ENCODE data around the gene ABCG1. TPM values are rescaled to one million over a fixed set of nuclear protein-coding genes. Genes with fewer than 3 reads are reported as not detected.

The ABCG1 gene
- total RNA-seq, 4 donors from 2014 or later: 33.0 to 68.5 (median 40.8) TPM

GRCh38 chr21:42243026-42243425, 24.1 kb downstream of the ABCG1 start:
- Histone ChIP-seq H3K27me3 (no peaks in the 10 kb centered on the region), H3K4me1 (peaks cover 0 to 5% (median 4%) of the 10 kb centered on the region in 4 donors), H3K27ac (peak overlapping the region in 1 of 4 donors; percentile 48), H3K36me3 (no peaks in the 10 kb centered on the region), H3K4me3 (no peak overlapping the region), H3K9me3 (no peaks in the 10 kb centered on the region)
- no peak for TF ChIP-seq POLR2A (IDR thresholded peaks at IDR 0.05)
- TF ChIP-seq CTCF (IDR thresholded peaks at IDR 0.05): no peak
- no peak for DNase-seq

- no peaks in the 10 kb centered on the region for H3K9me3 ChIP-seq
- H3K4me3 ChIP-seq: no peak overlapping the region
- no peaks in the 10 kb centered on the region for H3K27me3 ChIP-seq
- no peak overlapping the region for H3K27ac ChIP-seq
- no peak for TF ChIP-seq POLR2A (IDR thresholded peaks at IDR 0.05)
- TF ChIP-seq CTCF (IDR thresholded peaks at IDR 0.05): no peak
- no peak for DNase-seq
- no peaks in the 10 kb centered on the region for H3K4me1 ChIP-seq
- no peaks in the 10 kb centered on the region for H3K36me3 ChIP-seq
These were observed 26.6 kb downstream of the ABCG1 start for GRCh38 chr21:42245331-42246193.

DNA sequence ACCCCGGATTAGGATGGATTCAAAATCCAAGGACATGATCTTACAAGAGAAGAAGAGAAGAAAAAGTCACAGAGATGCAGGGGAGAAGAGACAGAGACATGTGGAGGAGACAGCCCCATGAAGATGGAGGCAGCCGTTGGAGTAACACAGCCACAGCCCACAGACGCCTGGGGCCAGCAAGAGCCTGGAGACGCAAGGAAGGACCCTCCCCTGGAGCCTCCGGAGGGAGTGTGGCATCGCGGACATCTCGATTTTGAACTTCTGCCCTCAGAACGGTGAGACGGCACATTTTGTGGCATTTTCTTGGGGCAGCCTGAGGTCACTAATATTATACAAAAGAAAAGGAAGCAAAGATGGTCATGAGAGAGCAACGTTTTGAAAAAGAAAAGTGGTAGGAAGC, 28.8 kb downstream of the ABCG1 start:
- H3K9me3 ChIP-seq: no peaks in the 10 kb centered on the region
- H3K4me3 ChIP-seq: no peak overlapping the region
- TF ChIP-seq POLR2A (IDR thresholded peaks at IDR 0.05) (no peak), CTCF (IDR thresholded peaks at IDR 0.05) (no peak)
- DNase-seq: no peak
- H3K36me3 ChIP-seq: no peaks in the 10 kb centered on the region
- H3K27me3 ChIP-seq: no peaks in the 10 kb centered on the region
- H3K27ac ChIP-seq: no peak overlapping the region
- H3K4me1 ChIP-seq: peaks cover 0 to 2% (median 0%) of the 10 kb centered on the region in 4 donors

DNA sequence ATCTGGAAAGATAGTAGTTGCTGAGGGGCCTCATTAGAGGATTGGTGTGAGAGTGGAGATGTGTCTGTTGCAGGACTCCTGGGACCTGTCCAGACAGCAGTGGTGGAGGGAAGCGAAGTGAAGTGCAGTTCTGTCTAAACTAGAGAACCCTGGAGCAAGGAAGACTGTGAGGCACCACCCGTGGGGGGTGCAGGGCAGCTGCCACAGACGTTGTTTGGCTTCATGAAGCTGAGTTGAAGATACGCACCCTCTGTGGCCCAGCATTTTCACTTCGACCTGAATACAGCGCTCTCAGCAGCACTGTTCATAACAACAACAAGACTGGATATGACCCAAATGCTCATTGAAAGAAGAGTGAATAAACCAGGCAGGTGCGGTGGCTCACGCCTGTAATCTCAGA, 29.3 kb downstream of the ABCG1 start:
- H3K9me3 ChIP-seq: no peaks in the 10 kb centered on the region
- no peak for TF ChIP-seq POLR2A (IDR thresholded peaks at IDR 0.05)
- no peak for DNase-seq

DNA sequence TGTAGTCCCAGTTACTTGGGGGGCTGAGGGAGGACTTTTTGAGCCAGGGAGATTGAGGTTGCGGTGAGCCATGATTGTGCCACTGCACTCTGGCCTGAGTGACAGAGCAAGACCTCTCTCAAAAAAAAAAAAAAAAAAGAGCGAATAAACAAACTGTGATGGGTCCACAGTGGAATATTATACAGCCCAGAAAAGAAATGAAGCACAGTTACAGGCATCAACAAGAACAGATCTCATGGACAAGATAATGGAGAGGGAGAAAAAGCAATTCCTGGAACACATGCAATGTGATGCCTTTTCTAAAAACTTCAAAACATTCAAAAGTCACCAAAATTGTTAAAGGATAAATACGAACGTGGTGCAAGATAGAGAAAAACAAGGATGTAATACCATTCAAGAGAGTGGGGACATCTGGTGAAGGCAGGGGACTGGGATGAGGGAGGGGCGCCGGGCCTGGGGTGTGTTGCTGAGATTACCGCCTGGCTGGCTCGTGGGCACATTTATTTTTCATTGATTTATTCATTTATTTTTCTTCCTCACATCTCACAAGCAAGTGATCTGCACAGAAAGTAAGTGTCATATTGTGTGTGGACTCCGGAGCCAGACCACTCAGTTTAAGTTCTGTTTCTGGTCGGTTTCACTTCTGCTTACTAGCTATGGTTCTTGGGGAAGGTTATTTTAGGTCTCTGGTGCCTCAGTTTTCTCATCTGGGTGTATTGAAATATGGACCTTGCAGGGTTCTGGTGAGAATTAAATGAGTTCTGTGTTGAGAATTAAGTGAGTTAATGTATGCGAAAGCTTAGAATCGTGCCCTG, 30.1 kb downstream of the ABCG1 start:
- Histone ChIP-seq H3K4me1 (peaks cover 0 to 8% (median 1%) of the 10 kb centered on the region in 4 donors), H3K36me3 (no peaks in the 10 kb centered on the region), H3K27ac (no peak overlapping the region), H3K9me3 (no peaks in the 10 kb centered on the region), H3K4me3 (no peak overlapping the region), H3K27me3 (no peaks in the 10 kb centered on the region)
- TF ChIP-seq POLR2A (IDR thresholded peaks at IDR 0.05) (no peak), CTCF (IDR thresholded peaks at IDR 0.05) (no peak)
- no peak for DNase-seq

More for the DNA sequence above, 29.3 kb downstream of the ABCG1 start:
- H3K27me3 ChIP-seq: no peaks in the 10 kb centered on the region
- H3K27ac ChIP-seq: no peak overlapping the region
- no peak overlapping the region for H3K4me3 ChIP-seq
- peaks cover 0 to 8% (median 0%) of the 10 kb centered on the region in 4 donors for H3K4me1 ChIP-seq
- H3K36me3 ChIP-seq: no peaks in the 10 kb centered on the region

Measured in Peyer's patch (tissue), 4 donors.